Stomach (tissue), 9 donors: ENCODE results near the gene PAX5. TPM values are rescaled to one million over a fixed set of nuclear protein-coding genes. Genes with fewer than 3 reads are reported as not detected.

ENCODE experiments used
- DNase-seq, 2 donors: peaks; one replicate each; pipeline versions ENCODE4 v3.0.0 to v3.0.0-alpha.2; 2013 to 2019
- H3K27ac ChIP-seq, 5 donors: fragments of 200-600 bp in 4 of 5; sonication (generic) in 4 of 5; one replicate each; pipeline ENCODE4 v1.5.1; 2013 to 2019; ENCODE audit warnings: mild to moderate bottlenecking in 1 of 5, moderate library complexity in 1 of 5
- H3K27me3 ChIP-seq, 3 donors: fragments of 200-600 bp; sonication (generic); one replicate each; pipeline ENCODE4 v1.5.1; 2017 to 2019; ENCODE audit warnings: mixed run types in 1 of 3
- H3K36me3 ChIP-seq, 4 donors: fragments of 200-600 bp; sonication (generic); 1 replicate in 3 of 4; 2 replicates in 1 of 4; pipeline ENCODE4 v1.5.1; 2016 to 2019
- H3K4me1 ChIP-seq, 4 donors: fragments of 200-600 bp; sonication (generic); one replicate each; pipeline ENCODE4 v1.5.1; 2016 to 2019
- H3K4me3 ChIP-seq, 4 donors: fragments of 200-600 bp; sonication (generic) in 3 of 4; one replicate each; pipeline ENCODE4 v1.5.1; 2016 to 2019; ENCODE audit warnings: mild to moderate bottlenecking in 1 of 4
- H3K9me3 ChIP-seq, 4 donors: fragments of 200-600 bp; sonication (generic); one replicate each; pipeline ENCODE4 v1.5.1; 2016 to 2019
- CTCF ChIP-seq, 7 experiments: fragments of 450-650 bp in 4 of 7; fragments of 200-600 bp in 3 of 7; sonication (generic) in 3 of 7; IDR thresholded peaks; one replicate each; pipeline ENCODE4 v1.5.1; 2016 to 2019; ENCODE audit warnings: antibody characterized with exemption in 7 of 7, control low read depth in 2 of 7, mild to moderate bottlenecking in 1 of 7
- EP300 ChIP-seq: sonication (generic); formaldehyde crosslinking; IDR thresholded peaks from one replicate; pipeline ENCODE4 v1.6.1; 2017; ENCODE audit warnings: antibody characterized with exemption
- POLR2A ChIP-seq, 4 donors: fragments of 450-650 bp; IDR thresholded peaks; one replicate each; pipeline ENCODE4 v1.6.1; 2016; ENCODE audit warnings: antibody characterized with exemption in 4 of 4, control low read depth in 2 of 4, mild to moderate bottlenecking in 1 of 4, moderate library complexity in 1 of 4
- POLR2AphosphoS5 ChIP-seq, 3 donors: sonication (generic); formaldehyde crosslinking; IDR thresholded peaks; one replicate each; pipeline ENCODE4 v1.6.1; 2016; ENCODE audit warnings: antibody characterized with exemption in 3 of 3
- WGBS, 5 donors: extraction: QIAGEN DNeasy Blood & Tissue Kit in 3 of 5; methylation state at CpG; one replicate each; pipeline versions ENCODE4 v1.1.5 to v1.1.7; 2013 to 2018; 5-methylcytosine and 5-hydroxymethylcytosine counted together
- intact Hi-C: fragments of 100-400 bp; cut with DNase I; formaldehyde crosslinking; loops from one replicate; pipeline ENCODE4 v1.15.1; 2023; ENCODE audit warnings: low total_unique reads
- polyA plus RNA-seq, 3 donors: library from polyadenylated mRNA; stranded (reverse); fragments of 200-250 nt; gene quantifications; one replicate each; pipeline ENCODE4 v1.2.3, GENCODE V29; 2013
- total RNA-seq, 5 donors: library from RNA; depleted of rRNA; stranded (reverse); fragments of >200 nt; gene quantifications; one replicate each; pipeline versions ENCODE4 v1.1.0 to v1.2.3, GENCODE V29; 2014 to 2016
- donor health status: healthy with polysubstance abuse.
- donor health status: Bipolar disorder and iron deficiency.
- donor health status: healthy.

Gene PAX5
- total and polyA plus RNA-seq, 8 donors = 0.43 to 1.3 TPM; not detected in 6

- intact Hi-C loops = no loop called here
- 46 to 56% (median 50%) methylated on average over 9 to 10 of the region's 10 CpGs for WGBS, 5 donors
Measured at GRCh38 chr9:36913393-36914211, 120.5 kb downstream of the PAX5 start.

GRCh38 chr9:36912620-36913019, 121.4 kb downstream of the PAX5 start:
- Histone ChIP-seq H3K4me3 (no peak overlapping the region), H3K27me3 (peaks cover 0 to 59% (median 8%) of the 10 kb centered on the region in 3 donors), H3K36me3 (no peaks in the 10 kb centered on the region), H3K27ac (no peak overlapping the region), H3K9me3 (no peaks in the 10 kb centered on the region), H3K4me1 (no peaks in the 10 kb centered on the region)
- intact Hi-C loops = no loop called here
- TF ChIP-seq CTCF (IDR thresholded peaks at IDR 0.05) (no peak), POLR2A (IDR thresholded peaks at IDR 0.05) (no peak), EP300 (no peak), POLR2AphosphoS5 (IDR thresholded peaks at IDR 0.05) (no peak)
- DNase-seq = no peak
- WGBS, 5 donors = 68 to 82% (median 80%) methylated on average over 3 of the region's 3 CpGs

More at GRCh38 chr9:36913393-36914211, 120.5 kb downstream of the PAX5 start:
- H3K4me3 ChIP-seq = no peak overlapping the region
- H3K27ac ChIP-seq = no peak overlapping the region
- no peak for DNase-seq
- no peaks in the 10 kb centered on the region for H3K36me3 ChIP-seq
- H3K4me1 ChIP-seq = no peaks in the 10 kb centered on the region
- no peak for TF ChIP-seq EP300
- TF ChIP-seq POLR2AphosphoS5 (IDR thresholded peaks at IDR 0.05) = no peak
- no peak for TF ChIP-seq POLR2A (IDR thresholded peaks at IDR 0.05)
- TF ChIP-seq CTCF (IDR thresholded peaks at IDR 0.05) = no peak
- no peaks in the 10 kb centered on the region for H3K9me3 ChIP-seq
- H3K27me3 ChIP-seq = peaks cover 0 to 49% (median 8%) of the 10 kb centered on the region in 3 donors

- Histone ChIP-seq H3K36me3 (no peaks in the 10 kb centered on the region), H3K4me1 (no peaks in the 10 kb centered on the region), H3K27ac (no peak overlapping the region), H3K4me3 (no peak overlapping the region), H3K27me3 (peaks cover 0 to 67% (median 8%) of the 10 kb centered on the region in 3 donors), H3K9me3 (no peaks in the 10 kb centered on the region)
- TF ChIP-seq POLR2A (IDR thresholded peaks at IDR 0.05) = no peak
- no peak for TF ChIP-seq EP300
- no peak for TF ChIP-seq CTCF (IDR thresholded peaks at IDR 0.05)
- TF ChIP-seq POLR2AphosphoS5 (IDR thresholded peaks at IDR 0.05) = no peak
- intact Hi-C loops = no loop called here
- 51 to 64% (median 60%) methylated on average over 12 of the region's 12 CpGs for WGBS, 5 donors
- no peak for DNase-seq
Measured at GRCh38 chr9:36911601-36912412, 122.3 kb downstream of the PAX5 start.

- H3K4me3 ChIP-seq = no peak overlapping the region
- H3K27me3 ChIP-seq = peaks cover 0 to 74% (median 8%) of the 10 kb centered on the region in 3 donors
- no peak overlapping the region for H3K27ac ChIP-seq
- H3K36me3 ChIP-seq = no peaks in the 10 kb centered on the region
- TF ChIP-seq CTCF (IDR thresholded peaks at IDR 0.05) (no peak), POLR2A (IDR thresholded peaks at IDR 0.05) (no peak), POLR2AphosphoS5 (IDR thresholded peaks at IDR 0.05) (no peak), EP300 (no peak)
- 74 to 91% (median 78%) methylated on average over 6 of the region's 6 CpGs for WGBS, 5 donors
- H3K9me3 ChIP-seq = no peaks in the 10 kb centered on the region
- no peak for DNase-seq
- intact Hi-C loops = no loop called here
- H3K4me1 ChIP-seq = no peaks in the 10 kb centered on the region
Measured at GRCh38 chr9:36911037-36911436, 123.0 kb downstream of the PAX5 start.
